HG03135 (cell line): Measurements from ENCODE around the gene SERF2.
A peak's percentile ranks its signal among the peaks of the same experiment; 100 is the strongest.

Source experiments
- ATAC-seq: cut with Tn5 transposase; IDR thresholded peaks from one replicate; pipeline ENCODE4 v1.9.1; 2021; ENCODE audit warnings: mild to moderate bottlenecking, moderate library complexity; ENCODE audit not compliant: unreplicated experiment

Gene SERF2

DNA sequence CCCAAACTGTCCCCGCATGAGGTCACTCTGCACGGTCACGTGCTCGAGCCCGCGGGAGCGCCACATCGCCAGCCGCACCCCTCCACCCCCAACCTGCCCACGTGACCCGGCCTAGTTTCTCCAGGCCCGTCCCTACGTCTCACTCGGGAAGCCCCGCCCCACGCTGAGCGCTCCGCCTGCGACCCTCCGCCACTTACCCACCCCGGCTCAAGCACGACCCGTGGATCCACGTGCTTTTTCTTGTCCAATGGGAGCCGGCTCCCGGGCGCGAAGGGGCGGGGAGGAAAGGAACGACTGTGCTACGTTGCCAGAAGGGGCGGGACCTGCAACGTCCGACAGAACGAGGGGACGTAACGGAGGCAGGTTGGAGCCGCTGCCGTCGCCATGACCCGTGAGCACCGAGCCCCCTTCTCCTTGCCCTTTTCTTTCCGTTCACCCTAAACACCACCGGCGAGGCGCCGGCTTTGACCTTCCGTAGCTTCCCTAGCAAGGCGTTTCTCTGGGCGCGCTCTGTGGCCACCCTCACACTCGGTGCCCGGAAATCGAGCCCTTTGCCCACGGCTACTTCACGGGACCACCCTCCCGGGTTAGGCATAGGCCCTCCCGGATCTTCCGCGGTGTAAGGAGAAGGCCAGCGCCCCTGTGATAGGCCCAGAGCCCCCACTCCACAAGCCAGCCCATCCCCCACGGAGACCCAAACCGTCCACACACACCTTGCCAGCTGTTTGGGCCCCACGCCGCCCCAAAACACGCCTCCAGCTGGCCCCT lies at the start of gene SERF2:
SERF2 (plus strand) TSS at position 328 of the 768 bp plus-strand sequence; CDS start at position 385, 57 bp downstream.
- ATAC-seq, result peak; percentile 87

DNA sequence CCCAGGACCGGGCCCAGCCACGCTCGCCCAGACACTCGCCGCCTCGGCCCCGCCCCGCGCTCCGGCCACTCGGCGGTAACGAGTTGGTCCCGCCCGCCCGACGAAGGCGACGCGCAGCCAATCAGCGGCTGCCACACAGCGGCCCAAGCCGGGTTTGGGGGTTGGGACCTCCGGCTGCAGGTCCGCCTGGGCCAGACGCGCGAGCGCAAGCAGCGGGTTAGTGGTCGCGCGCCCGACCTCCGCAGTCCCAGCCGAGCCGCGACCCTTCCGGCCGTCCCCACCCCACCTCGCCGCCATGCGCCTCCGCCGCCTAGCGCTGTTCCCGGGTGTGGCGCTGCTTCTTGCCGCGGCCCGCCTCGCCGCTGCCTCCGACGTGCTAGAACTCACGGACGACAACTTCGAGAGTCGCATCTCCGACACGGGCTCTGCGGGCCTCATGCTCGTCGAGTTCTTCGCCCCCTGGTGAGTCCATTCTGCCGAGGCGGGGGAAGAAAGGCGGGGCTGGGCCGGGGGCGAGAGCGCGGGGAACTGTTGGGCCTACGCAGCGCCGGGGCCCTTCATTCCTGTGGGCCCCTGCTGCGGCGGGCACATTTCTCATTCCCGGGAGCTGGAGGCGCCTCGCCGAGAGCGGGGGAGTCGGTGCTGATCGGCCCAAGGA lies 45.7 kb upstream of the SERF2 start, which contains the start of gene PDIA3:
PDIA3 (plus strand) TSS at position 194 of the 658 bp plus-strand sequence; CDS start at position 296, 102 bp downstream.
- peak; percentile 65 for ATAC-seq

DNA sequence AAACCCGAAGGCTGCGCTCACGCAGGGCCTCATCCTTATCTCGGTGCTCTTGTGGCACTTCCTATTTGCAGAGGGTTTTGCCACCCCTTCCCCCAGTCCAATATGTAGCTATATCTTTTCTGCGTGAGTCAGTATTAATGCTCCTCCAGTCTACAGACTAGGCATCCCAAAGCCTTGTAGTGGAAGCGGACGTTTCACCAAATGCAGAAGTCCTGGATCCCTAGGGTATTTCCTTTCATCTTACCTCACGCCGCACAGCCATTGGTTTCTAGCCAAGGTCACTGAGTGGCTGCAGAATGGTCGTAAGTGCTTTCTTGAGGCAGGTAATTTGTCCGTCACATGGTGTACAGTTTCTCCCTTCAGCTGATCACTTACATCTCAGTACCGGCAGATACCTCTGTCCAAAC lies 45.2 kb upstream of the SERF2 start:
- peak; percentile 11 for ATAC-seq

DNA sequence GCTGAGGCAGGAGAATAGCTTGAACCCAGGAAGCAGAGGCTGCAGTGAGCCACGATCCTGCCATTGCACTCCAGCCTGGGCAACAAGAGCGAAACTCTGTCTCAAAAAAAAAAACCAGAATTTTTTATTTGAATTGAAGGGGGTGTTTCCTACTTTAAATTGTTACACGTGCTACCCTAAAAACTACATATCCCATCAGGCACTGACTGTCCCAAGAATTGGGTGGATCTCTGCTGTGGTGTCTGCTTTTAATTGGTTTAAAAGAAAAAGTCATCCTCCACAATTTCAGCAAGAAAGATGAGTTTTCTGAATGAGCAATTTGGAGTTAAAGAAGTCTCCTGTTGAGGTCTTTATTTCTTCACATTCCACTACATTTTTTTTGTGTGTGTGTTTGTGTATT lies 43.7 kb upstream of the SERF2 start:
- no peak for ATAC-seq

DNA sequence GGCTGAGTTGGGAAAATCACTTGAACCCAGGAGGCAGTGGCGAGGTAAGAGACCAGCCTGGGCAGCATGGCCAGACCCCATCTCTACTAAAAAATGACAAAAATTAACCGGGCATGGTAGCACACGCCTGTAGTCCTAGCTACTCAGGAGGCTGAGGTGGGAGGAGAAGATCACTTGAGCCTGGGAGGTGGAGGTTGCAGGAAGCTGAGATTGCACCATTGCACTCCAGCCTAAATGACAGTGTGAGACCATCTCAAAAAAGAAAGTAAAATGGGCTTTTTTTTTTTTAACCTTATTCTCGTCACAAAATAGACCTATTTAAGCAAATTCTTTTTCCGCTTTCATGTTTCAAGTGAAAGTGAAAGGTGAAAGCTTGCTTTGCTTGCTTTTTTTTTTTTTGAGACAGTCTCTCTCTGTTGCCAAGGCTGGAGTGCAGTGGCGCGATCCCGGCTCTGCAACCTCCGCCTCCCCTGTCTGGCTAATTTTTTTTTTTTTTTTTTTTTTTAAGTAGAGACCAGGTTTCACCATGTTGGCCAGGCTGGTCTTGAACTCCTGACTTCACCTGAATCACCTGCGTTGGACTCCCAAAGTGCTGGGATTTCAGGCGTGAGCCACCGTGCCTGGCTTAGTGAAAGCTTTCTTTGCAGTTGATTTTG lies 42.3 kb upstream of the SERF2 start:
- peak; percentile 51 for ATAC-seq

DNA sequence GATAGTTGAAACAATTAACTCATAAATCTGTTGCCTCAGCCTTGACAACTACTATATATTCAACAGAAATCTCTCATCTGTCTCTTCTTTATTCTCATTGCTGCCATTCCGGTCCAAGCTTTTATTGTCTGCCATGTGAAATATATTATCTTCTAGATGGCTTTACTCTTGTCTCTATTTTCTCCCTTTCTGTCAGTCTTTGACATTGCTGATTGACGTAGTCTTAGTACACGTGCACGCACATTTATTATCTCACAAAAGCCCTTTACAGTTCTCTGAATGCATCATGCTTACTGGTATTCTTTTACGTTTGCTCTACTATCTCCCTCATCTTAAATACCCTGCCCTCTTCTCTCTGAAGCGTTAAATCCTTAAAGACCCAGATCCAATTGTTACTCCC lies 40.2 kb upstream of the SERF2 start:
- ATAC-seq, result no peak

DNA sequence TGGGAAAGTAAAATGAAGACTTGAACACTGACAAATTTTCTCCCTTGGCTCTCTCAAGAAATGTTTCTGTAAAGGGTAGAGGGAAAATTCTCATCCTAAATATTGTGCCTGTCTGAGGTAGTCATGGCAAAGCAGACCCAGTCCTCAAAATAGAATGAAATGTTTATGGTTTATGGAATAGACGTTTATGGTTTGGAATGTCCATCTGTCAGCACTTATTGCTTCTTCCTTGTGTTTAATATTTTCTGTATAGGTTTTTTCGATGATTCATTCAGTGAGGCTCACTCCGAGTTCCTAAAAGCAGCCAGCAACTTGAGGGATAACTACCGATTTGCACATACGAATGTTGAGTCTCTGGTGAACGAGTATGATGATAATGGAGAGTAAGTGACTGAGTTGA lies 29.3 kb upstream of the SERF2 start:
- no peak for ATAC-seq

DNA sequence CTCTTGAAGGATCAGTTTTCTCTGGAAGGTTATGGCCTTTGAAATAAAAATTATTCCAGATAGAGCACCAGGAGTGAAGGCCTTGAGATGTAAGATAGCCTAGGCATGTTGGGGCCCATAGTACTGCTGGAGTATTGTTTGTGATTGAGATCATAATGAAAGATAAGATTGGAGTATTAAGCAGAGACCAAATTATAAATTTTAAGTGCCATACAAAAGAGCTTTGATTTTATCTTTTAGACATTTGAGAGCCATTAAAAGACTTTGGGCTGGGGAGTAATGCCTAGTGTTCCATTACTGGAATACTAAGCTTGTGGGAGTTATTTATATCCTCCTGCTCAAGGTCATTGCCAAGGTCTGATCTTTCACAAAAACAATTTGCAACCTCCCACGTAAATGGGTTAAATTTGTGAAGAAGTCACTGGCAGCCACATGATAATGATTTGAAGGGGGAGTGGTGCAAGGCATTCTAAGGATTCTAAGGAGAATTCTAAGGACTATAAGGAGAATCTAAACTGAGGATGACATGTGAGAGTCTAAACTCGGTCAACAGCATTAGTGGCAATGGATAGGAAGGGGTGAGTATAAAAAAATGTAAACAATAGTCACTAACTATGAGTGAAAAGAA lies 28.2 kb upstream of the SERF2 start:
- no peak for ATAC-seq

DNA sequence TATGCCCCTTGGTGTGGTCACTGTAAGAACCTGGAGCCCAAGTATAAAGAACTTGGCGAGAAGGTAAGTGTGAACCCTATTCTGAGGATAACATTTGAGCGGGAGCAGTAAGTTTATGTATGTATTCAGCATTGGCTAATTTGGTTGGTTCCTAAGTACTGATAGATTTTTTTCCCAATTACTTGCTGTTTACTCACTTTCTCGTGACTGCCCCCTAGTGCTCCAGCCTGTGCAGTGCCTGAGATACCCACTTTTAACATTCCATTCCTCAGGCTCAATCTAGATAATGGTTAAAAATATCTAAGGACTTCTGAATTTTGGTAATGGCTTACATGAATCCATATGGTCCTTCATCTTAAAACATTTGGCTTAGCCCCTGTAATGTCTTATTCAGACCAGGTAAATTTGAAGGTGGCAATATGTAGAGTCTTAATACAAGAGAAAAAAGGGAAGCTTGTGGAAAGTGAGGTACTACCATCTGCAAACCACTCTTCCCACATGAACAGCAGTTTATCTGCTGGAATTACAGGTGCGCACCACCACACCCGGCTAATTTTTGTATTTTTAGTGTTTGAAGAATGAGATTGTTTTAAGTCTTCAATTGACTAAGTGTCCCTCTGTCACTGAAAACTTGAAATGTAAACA lies 22.4 kb upstream of the SERF2 start:
- ATAC-seq, result no peak

DNA sequence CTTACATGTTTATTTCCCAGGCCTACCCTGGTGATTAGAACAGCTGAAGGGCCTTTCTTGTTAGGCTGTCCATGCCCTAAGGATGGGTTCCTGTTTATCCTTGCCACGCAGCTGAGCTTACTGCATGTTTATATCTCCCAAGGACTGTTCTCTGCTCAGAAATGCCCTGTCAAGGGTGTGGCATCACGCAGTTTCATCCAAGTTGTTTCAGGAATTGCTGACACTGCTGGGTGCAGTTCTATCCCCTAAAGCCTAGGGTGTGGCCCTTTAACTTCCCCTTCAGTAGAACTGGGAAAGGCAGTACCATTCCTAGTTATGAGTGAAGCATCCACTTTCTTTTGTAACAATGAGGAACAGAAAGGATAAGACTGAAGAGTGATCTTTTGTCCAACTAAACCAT lies 20.3 kb upstream of the SERF2 start:
- ATAC-seq, result no peak

DNA sequence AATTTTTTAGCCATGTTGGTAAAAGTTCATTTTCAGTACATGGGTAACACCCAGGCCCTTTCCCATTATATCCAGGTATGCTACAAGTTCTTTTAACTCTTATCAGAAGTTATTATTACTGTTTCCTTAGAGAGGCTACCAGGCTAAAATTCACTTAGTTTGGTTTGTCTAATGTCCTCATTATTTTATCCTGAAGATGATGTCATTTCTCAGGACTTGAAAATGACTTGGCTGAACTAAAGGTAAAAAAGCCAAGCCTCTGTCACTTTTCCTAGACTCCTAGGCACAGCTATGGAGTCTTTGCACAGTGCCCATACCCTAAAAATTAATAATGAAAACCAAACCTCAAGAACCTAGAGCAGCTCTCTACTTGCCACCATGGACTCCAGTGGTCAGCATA lies 19.5 kb upstream of the SERF2 start:
- ATAC-seq, result no peak

DNA sequence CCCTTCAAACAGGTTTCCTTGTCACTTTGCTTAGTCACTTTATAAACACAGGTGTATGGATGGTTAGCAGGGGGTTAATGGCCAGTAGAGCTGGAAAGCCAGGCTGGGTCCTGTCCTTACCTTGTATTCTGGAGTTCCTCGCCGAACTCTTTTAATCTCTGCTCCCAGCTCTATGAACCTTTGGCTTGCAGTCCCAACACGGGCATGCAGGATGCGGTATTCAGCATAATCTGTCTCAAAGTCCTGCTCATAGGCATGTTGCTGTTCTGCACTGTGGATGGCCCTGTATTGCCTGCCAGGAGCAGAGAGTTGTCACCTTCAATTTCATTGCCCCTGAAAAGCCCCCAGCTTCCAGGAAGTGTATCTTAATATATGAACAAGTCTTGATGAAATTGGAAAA lies 18.1 kb upstream of the SERF2 start:
- no peak for ATAC-seq

DNA sequence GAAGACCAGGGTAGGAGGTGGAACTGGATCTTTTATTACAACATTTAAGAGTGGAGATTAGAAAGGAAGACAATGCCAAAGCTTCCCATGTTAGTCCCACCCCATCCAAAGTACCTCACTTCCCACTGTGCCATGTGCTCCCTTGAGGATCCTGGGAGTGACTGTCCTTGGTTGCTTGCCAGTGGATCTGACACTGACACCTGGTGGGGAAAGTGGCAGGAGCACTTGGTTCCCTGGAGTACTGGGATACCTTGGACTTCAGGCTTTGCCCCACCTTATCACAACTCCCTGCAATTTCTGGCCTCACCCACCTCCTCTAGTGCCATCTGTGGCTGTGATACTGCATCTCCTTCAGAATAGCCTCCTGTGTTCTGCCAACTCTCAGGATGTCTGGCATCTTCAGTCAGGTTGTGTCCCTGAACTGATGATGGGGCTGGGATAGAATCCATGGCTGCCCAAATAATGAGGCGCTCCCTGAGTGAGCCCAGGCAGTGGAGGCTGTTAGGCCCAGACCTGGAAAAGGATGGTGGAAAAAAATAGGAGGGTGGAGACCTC lies 16.6 kb upstream of the SERF2 start:
- no peak for ATAC-seq

DNA sequence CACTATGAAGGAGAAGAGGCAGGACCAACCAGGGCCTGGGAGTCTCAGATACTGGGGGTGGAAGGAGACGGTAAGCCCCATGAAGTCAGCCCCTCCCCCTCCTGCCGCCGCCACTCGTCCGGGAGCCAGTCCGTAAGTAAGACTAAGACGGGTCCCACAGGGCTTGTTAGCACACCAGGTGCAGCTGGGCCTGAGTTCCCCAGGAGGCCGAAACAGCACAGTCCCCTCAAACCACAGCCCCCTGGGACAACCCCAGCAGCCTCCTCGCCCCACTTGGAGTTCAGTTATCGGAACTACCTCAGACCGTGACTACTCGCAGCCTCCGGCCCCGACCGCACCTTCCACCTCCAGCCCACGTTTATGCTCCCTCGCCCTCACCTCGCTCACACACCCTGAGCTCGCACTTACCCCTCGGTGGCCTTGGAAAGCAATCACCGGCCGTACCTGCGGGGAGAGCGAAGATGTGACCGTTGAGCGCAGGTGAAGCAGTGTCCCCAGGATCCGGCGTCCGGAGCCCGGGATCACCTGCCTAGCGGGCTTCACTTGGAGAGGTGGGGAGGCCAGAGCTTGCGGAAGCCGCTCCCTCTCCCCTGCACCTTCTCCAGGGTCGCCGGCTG lies 15.9 kb upstream of the SERF2 start:
- ATAC-seq, result peak; percentile 57

DNA sequence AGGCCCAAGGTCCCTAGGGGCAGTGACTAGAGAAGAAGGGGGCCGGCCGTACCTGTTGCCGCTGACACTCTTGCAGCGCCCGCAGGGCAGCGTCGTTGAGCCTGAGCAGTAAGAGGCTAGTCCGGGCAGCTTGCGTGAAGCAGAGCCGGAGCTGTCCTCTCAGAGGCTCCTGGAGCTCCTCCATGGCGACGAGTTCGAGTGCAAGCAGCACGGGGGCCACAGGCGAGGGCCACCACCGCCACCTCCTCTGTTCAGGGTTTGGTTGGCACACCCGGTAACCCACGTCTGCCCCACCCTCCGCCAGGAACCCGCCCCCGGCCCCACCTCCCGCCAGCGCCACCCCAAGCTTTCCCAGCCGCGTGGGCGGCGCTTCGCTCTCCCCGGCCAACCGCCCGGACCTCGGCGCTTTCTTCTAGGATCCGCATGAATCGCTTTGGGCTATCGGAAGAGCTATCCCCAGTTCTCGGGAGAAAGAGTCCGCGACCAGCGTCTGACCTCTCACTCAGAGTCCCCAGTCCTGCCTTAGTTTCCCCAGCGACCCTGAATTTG lies 15.3 kb upstream of the SERF2 start, which contains the start of gene ELL3:
ELL3 (minus strand) TSS at position 249 of the 549 bp plus-strand sequence; CDS start at position 184, 65 bp downstream.
- ATAC-seq, result peak; percentile 31

DNA sequence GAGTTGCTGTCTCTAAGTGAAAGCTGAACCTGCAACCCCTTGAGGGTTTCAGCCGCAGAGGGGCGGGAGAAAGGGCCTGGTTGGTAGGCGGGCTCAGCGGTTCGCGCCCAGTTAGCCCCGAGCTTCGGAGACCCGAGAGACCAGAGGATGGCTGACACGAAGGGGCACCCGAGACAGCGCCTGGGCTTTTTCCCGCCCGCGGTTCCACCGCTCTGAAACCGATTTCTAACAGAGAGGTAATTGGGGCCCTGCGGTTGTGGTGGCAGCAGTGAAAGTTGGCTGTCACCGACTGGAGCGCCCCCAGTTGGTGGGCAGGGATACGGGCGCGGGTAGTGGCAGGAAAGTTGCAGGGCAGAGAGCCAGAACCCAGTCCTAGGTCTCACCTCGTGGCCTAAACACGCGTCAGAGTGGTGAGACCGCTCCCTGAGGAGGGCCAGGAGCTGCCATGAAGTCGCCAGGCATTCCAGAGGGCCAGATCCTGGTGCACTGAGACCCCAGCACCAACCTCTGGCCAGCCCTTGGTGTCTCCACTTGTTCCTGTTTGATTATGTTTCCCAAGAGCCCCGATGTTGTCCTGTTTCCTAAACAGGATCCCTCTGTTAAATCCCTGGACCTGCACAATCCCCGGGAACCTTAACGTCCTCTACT lies 14.7 kb upstream of the SERF2 start:
- ATAC-seq, result peak; percentile 61

DNA sequence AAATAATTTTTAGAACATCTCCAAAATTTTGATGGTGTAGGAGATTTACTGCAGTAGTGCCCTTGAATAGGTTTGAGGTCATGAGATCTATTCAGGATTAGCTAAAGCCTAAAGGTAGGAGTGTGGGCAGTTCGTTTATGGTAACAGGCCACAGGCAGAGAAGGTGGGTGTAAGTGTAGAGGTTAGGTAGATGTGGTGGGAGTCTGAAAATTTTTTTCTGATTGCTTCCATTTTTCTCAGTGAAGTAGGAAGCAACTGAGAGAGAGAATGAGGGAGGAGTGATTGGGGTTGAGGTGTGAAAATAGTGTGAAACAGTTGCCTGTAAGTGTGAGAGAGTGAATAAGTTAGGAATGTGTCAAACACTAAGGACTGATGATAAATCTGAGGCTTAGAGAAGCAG lies 13.1 kb upstream of the SERF2 start:
- no peak for ATAC-seq

DNA sequence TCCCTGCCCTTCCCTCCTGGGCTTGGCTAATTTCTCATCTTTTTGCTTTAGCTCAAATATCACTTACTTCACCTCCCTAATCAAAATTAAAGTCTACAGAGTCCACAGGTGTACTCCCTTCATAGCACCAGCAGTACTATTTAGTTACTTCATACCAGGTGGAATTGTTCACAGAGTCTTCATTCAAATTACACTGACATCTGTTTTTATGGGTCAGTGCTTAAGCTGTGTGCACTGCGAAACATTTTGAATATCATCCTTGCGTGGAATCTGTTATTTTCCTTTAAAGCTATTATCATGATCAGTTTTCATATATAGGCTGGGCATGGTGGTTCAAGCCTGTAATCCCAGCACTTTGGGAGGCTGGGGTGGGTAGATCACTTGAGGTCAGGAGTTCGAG lies 2.7 kb upstream of the SERF2 start:
- no peak for ATAC-seq

DNA sequence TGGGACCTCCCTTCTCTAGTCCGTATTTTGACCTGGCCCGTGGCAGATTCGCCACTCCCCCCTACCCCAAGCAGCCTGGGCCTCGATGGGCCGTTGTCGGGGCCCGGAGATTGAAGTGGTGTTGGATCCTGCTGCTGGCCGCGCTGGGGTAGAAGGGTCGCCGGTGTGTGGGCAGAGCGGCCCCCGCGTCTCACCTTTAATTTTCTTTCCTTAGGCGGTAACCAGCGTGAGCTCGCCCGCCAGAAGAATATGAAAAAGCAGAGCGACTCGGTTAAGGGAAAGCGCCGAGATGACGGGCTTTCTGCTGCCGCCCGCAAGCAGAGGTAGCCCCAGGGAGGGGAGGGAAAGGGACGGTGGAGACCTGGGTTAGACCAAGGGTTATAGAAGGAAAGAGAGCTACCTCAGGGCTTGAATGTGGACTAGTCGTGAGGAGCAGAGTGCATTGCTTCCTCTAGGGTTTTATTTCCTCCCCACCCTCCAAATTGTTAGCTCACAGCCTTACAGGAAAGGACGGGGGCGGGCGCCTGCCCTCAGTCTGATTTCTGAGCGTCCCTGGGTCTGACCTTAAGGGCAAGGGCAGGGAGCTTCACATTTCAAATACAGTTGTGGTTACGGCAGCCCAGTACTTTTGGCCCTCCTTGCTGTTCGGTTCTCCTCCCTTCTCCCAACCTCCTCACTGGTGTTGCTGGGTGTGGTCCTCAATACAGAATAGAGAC lies 799 bp downstream of the SERF2 start:
- ATAC-seq, result peak; percentile 11
